Measurements from ENCODE around the gene SPNS1.

GRCh38 chr16:28925386-28926228 is 49.0 kb upstream of the SPNS1 start:
- TF ChIP-seq CTCF (IDR thresholded peaks at IDR 0.05) (peak in 1 of 12 donors; percentile 12), POLR2A (IDR thresholded peaks at IDR 0.05) (peak in 1 of 2 donors; percentile 51)

Measured in heart left ventricle (tissue), 13 donors.